NOMO-1 treated with dmso at 0.1 percent for 144 hours (cell line): Measurements from ENCODE around the gene CACNB3.

Experiments
- DNase-seq: peaks from one replicate; lab custom pipeline; 2025; ENCODE audit not compliant: unreplicated experiment; lab: John Stamatoyannopoulos, UW

The CACNB3 gene

DNA sequence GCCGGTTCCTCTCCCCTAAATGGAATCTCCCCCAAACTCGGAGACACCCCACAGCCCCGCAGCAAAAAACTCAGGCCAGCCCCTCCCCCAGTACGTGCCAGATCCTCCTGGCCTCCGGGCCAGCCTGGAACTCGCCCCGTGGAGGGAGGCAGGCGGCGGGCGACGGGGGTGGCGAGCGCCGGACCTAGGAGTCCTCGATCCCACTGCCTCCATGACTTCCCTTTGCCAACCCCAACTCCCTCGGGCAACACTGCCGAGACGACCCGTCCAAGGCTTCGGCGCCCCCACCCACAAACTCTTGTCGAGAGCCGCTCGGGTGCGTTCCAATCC lies 29.8 kb upstream of the CACNB3 start:
- DNase-seq = no peak

DNA sequence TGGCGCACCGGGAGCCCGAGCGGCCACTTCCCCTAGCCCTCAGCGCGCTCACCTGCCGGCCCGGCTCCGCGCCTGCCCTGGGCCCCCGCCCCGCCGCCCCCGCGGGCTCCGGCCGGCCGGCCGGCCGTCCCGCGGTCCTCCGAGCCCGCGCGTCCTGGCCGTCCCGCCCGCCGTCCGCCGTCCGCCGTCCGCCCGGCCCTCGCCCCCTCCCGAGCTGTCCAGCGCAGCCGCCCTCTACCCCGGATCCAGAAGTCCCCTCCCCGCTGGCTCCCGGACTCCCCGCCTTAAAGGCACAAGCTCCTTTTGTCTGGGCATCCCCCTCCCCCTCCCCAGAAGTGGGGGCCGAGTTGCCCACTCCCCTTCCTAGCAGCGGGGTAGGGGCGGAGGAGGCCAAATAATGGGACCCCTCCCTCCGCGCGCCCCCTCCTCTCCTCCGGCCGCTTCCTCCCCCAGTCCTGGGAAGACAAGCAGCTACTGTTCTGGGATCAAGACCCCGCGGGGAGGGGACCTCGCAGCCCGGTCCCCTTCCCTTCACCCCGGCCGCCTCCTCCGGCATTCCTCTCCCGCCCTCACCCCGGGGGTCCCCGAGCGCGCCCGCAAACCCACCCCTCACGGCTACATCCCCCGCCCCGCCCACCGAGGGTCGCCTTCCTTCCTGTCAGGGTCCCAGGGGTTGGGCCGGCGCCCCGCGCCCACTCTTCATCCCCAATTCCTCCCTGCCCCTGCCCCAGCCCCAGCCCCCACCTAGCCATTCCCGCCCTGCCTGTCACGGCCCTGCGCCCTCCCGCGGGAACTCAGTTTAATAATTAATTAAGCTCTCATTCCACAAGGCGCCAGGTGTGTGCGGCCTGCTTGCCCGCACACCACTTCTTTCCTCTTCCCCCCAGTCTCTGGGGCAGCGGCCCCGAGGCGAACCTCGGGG lies 29.2 kb upstream of the CACNB3 start, which contains the start of gene ADCY6:
TSS of gene ADCY6 (minus strand) at position 236 of the 922 bp plus-strand sequence. CDS start 5,655 bp downstream, outside the sequence.
- no peak for DNase-seq

DNA sequence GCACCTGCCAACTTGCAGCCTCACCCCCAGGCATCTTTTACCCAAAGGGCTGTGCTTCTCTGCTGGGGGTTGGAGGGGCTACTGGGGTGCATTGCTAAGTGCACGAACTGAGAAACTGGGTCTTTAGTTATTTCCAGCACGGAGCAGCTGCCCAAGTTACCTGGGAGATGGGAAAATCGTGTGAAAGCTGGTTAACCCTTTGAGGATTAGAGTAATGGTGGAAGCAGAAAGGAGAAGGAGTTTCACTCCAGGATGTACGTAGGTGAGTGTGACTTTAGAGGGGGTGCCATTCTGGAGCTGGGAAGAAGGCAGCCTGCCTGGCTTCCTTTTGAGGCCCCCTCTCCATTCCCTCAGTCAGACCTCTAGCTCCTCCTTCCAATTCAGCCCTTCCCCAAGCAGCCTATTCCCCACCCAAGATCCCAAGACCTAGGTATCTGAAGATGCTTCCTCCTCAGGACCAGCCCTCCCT lies 28.4 kb upstream of the CACNB3 start:
- no peak for DNase-seq

DNA sequence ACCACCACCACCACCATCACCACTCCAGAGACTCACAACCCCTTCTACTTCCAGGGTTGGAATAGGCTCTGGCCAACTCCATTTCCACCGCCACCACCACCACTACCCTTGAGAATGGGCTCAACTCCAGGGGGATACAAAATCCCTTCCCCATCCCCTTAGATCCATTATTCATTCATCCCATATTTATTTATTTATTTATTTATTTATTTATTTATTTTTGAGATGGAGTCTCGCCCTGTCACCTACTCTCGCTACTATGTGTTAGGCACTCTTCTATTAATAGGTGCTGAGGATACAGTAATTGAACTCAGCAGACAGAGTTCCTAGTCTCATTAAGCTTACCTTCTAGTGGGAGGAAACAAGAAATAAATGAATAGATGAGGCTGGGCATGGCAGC lies 24.6 kb upstream of the CACNB3 start:
- DNase-seq = no peak

DNA sequence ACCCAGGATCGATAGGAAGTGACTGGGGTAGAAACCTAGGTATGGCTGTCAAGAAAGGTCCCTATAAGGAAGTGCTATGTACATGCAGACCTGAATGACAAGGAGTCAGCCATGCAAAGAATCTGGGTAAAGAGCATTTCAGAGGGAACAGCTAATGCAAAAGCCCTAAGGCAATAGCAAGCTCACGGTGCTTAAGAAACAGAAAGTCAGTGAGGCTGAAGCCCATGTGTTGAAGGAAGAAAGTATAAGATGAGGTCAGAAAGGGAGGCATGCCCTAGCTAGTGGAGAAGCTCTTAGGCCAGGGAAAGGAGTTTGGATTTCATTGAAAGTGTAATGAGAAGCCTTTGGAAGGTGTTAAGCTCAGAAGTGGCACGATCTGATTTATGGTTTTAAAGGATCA lies 23.4 kb upstream of the CACNB3 start:
- no peak for DNase-seq

DNA sequence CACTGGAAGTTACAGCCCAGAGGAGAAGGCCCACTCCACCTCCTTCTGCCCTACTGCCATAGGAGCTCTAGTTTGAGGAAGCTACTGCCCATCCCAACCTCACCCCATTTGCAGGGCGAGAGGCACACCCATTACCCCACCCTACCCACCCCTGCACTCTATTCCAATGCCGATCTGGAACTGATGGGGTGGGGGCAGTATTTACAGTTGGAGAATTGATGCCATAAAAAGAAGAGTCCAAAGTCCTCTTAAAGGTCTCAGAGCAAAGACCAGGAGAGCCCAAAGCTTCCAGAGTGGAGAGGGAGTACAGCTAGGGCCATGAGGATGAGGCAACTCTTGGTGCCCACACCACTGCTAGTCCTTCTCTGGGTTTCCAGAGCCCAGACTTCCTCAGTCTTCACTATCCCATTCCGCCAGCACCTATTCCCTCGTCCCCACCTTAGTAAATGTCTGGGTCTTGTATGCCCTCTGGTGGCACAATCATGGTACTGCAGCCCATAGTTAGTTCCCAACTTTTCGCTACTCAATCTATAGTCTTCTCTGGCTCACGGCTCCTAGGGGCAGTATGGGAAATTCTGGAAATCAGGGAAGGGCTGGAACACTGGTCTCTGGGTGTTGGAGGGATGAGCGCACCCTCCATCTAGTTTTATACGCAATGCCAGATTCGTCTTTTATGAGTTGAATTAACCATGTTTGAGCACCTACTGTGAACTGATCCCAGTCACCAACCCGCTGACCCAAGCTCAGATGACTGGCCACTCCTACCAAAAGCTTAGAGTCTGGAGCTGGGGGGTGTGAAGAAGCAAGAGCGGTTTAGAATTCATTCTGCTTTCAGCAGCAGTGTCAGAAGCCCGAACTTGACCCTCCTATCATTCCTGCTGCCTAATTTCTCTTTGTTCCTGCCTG lies 22.5 kb upstream of the CACNB3 start:
- DNase-seq = peak; percentile 29

DNA sequence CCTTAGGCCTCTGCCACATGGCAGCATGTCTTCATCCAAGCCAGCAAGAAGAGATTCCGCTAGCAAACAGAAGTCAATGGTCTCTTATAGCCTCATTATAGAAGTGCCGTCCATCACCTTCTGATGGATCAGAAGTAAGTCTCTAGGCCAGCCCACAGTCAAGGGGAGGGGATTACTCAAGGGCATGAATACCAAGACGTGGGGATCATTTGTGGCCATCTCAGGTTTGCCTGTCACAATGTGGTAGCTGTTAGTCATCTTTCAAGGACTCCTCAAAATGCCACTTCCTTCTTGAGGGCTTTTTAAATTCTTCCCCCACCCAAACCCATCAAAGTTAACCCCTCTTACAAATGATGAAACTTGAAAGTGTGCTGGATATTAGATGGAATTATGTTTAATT lies 21.3 kb upstream of the CACNB3 start:
- DNase-seq = peak; percentile 68

DNA sequence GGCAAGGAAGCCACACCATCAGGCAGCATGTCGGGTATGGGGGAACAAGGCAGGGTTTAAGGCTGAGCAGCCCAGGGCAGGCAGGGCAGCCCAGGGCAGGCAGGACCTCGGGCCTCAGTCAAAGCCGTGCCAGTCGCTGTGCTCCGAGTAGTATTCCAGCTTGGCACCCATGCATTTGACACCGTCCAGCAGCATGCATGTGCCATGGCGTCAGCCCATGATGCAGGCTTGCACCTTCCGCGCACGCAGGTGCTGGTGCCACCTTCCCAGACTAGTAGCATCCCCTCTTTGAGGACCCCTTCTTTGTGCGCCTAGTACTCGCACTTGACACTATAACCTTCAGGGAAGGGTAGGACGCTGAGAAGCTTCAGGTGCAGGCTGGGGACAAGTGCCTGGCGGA lies 17.8 kb upstream of the CACNB3 start:
- no peak for DNase-seq

DNA sequence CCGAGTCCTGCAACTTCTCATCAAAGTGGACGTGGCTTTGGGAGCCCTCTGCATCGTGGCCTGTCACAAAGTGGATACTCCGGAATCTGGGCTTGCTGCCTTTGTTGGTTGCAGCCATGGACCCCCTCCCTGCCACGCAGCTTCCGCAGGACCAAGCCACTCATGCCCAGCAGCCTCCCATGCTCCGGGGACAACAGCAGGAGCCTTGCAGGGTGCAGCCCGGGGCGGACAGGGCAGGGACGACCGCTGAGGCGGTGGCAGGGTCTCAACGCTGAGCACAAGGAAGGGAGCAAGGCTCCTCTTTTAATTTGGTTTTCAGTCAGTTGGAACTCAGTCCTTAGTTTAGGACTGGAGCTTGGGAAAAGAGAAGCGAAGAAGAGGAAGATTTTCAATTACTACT lies 17.3 kb upstream of the CACNB3 start:
- no peak for DNase-seq

DNA sequence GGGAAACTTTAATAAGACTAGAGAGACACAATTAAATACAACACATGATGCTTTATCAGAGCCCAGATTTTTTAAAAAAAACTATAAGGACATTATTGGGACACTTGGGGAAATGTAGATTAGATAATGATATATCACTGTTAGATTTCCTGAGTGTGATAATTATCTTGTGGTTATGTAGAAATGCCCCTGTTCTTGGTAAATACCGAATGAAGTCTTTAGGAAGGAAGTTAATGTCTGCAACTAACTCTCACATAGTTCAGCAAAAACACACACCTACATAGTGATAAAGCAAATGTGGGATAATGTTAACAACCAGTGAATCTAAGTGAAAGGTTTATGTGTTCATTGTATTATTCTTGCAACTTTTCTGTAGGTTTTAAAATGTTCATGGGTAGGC lies 14.6 kb upstream of the CACNB3 start:
- peak; percentile 20 for DNase-seq

DNA sequence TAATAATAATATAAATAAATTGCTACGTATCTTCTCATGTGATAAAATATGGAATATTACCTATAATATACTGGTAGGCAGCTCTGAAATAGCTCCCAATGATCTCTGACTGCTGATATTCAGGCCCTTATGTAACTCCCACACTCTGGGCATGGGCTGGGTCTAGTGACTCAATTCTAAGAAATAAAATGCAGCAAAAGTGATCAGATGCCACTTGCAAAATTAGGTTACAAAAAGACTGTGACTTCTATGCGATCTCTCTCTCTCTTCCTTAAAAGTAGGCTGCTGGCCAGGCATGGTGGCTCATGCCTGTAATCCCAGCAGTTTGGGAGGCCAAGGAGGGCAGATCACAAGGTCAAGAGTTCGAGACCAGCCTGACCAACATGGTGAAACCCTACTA lies 10.3 kb upstream of the CACNB3 start:
- no peak for DNase-seq

DNA sequence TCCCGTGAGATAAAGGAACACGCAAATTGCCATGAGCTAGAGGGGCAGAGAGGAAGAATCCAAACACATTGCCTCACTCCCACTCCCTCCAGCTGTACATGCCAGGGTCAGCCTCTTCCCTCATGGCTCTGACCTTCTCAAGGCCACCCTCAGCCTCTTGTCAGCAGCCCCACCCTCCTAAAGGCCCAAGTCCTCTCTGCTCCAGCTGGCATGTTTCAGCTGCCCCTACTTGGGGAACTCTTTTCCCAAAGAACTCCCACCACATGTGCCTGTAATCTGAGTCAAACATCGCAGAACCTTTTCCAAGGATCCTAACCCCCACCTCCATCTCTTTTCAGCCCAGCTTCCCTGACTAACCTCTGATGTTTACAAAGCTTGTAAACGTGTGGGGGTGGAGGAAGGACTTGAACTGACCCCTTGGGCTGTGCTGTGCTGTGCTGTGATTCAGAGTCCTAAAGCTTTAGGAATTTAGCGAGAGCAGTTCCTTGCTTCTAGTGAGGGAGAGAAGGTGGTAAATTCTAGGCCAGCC lies 7.3 kb upstream of the CACNB3 start:
- DNase-seq = no peak

DNA sequence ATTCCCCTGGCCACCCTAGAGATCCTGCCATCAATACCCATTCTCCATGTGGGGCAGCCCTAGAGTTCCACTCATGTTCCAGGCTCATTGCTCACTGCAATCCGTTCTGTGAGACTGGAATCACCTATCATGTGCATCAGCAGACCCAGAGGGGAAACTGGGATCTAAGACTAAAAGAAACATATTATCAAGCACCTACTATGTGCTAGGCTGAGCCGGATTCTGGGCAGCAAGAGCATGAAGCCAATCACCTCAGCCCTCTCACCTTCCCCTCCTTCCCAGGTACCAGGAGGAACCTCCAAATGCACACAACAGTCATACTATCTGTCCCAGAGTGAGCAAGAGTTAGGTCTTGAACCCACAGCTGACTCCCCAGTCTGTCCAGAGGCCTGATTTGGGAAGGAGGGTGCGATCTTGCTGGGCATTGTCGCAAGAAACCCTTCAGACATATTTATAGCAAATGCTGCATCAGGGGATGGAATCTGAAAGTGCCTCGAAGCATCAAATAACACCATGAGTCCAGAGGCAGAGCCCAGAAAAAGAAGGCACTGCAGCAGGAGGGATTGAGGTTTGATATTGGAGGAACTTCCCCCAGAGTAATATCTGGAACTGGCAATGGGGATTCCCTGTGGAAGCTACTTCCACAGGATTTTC lies 6.7 kb upstream of the CACNB3 start:
- no peak for DNase-seq

DNA sequence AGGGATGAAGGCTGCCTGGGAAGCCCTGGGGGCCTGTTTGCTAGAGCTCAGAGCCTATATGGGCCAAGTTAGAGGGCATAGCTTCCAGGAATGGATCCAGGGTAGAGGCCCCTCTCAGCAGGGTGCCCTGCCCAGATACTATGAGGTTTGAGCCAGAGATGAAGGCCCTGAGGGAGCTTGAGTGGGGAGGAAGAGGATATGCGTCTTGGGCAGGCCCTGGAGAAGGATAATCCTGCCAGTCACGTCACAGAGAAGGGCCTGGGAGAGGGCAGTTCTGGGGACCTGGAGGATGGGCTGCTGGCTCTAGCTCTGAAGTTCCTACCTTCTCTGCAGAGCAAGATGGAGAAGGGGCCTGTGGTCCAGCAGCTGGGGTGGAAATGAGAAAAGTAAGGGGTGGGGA lies 5.9 kb upstream of the CACNB3 start:
- no peak for DNase-seq

DNA sequence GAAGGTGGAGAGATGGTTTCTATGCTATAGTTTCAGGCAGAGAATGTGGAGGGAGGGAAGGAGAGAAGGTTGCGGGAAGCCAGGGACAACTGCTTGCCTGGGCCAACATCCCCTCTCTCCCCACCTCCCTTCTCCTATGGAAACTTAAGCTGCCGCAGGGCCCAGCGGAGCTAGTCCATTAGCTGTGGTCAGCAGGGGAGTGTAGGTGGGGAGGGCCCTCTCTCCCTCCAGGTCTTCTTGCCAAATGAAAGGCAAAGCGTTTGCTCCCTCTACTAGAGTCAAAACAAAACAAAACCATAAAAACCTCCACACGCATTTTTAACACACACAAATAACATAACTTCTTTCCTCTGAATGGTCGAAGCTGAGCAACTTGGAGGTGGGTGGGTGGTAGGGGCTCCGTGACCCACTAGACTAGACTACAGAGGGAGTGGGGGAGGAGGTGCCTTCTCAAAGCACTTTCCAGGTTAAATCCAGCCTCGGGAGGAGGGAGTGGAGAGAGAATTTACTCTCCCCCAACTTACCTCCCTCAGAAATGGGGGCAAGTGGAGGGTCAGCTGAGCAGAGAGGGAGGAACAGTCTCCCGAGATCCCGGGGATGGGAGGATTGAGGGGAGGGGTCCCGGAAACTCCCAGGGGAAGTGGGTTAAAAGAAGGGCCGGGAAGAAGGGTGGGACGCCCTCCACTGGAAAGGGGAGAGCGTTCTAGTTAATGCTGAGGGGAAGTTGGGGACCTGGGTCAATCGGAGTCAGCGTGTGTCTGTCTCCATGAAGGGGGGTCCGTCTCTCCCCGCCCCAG lies 4.6 kb upstream of the CACNB3 start:
- DNase-seq = no peak

DNA sequence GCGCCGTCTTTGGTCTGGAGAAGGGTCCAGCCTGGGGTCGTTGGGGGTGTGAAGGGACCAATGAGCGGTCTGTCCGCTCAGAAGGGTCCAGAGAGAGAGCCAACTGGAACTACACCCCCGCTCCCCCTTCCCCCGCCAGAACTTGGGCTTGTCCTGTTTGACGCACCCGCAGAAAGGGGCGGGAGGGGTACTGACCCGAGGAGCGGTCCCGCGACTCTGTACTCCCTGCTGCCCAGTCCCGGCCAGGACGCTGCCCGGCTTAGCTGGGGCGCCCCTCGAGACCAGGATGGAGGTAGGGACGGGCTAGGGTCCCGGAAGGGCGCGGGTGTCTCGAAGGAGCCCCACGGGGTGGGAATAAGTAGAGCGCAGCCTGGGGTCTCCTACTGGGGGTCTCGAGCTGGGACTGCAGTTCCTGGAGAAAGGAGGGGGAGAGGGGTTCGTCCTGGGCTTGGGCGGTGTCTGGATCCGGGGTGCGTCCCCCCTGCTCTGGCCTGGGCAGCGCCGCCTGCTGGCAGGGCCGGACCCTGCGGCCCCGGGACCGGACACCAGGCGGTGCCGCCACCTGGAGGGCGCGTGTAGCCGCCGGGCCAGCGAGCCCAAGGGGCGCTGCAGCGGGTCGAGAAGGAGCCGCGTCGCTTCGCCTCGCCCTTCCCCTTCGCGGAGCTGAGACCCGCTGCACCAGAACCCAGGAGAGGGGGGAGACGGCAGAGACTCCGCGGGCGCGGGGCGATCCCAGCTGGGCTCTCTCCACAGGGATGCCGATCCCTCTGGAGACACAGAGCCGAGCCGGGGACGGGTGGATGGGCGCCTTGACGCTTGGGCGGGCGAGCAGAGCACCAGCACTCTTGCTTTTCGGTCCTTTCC lies 3.8 kb upstream of the CACNB3 start:
- DNase-seq = peak; percentile 61

DNA sequence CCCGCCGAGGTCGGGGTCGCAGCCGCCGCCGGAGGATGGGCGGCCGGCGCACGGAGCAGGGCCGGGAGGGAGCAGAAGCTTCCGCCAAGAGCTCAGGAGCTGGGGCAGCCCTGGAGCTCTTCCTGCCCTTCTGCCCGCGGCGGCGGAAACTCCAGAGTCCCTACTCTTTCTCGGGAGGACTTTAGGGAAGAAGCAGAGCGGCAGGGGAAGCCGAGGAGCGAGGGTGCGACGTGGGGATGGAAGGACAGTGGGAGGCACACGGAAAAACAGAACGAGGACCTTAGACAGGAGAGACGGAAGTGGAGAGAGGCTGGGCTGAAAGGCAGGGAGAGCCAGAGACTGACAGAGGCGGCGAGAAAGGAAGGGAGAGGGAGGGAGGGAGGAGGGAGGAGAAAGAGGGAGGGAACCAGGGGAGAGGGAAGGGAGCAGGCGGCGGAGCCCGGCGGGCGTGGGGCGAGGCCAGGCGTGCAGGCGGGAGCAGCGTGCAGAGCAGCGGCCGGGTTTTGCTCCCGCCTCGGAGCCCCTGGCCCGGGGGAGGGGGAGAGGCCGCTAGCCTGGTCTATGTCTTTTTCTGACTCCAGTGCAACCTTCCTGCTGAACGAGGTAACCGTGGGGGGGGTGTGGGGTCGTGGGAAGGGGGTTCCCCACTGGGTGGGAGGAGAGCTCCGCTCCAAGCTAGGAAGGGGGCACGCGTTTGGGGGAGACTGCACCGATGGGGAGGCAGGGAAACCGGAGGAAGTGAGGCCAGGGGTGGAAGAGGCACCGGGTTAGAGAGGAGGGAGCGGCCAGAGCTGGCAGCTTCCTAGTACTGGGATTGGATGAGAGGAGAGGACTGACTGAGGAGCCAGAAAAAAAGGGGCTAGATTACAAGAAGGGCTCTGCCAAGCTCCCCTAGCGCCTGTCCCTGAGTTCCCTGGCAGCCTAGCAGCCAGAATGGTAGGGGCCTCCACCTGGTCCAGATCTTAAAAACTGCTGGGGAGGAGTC lies 2.9 kb upstream of the CACNB3 start:
- DNase-seq = peak; percentile 86
